H1 (cell line): ENCODE data around the gene CXCR3. TPM values are rescaled to one million over a fixed set of nuclear protein-coding genes. Genes with fewer than 3 reads are reported as not detected.

Experiments
- ASH2L ChIP-seq: fragments of 200-600, 300-600 bp; sonication (generic); IDR thresholded peaks from one replicate; pipeline ENCODE4 v1.7.1; 2017; ENCODE audit warnings: low read length
- BRCA1 ChIP-seq: IDR thresholded peaks from 2 replicates; pipeline ENCODE4 v1.6.1; 2012; ENCODE audit warnings: low read depth, low read length, improper control_type of control experiment
- CBX8 ChIP-seq: fragments of 300-800, 300-1000 bp; sonication (generic); IDR thresholded peaks from 2 replicates; pipeline ENCODE4 v1.7.1; 2016; ENCODE audit warnings: low read depth, low read length, borderline replicate concordance
- CEBPB ChIP-seq: IDR thresholded peaks from 2 replicates; pipeline ENCODE4 v1.6.1; 2012; ENCODE audit warnings: low read depth, low read length
- CHD7 ChIP-seq: fragments of 300-600 bp; sonication (generic); IDR thresholded peaks from 2 replicates; pipeline ENCODE4 v1.7.1; 2012; ENCODE audit warnings: low read length, moderate library complexity, mild to moderate bottlenecking, inconsistent platforms; ENCODE audit not compliant: insufficient replicate concordance
- CTBP2 ChIP-seq: IDR thresholded peaks from 2 replicates; pipeline ENCODE4 v1.7.0; 2011; ENCODE audit warnings: borderline replicate concordance, mild to moderate bottlenecking, moderate library complexity, mixed read lengths, low read length; ENCODE audit not compliant: insufficient read depth, insufficient read length
- EGR1 ChIP-seq: IDR thresholded peaks from 2 replicates; pipeline ENCODE4 v1.6.1; 2011; ENCODE audit warnings: low read depth, low read length, borderline replicate concordance
- EP300 ChIP-seq, 2 experiments: IDR thresholded peaks; 1 replicate in 1 of 2; 2 replicates in 1 of 2; pipeline ENCODE4 v1.6.1; 2011 to 2012; ENCODE audit warnings: low read depth in 2 of 2, low read length in 2 of 2, mild to moderate bottlenecking in 2 of 2, borderline replicate concordance in 1 of 2, inconsistent platforms in 1 of 2, moderate library complexity in 1 of 2
- HDAC2 ChIP-seq, 2 experiments: fragments of 300-600 bp in 1 of 2; sonication (generic) in 1 of 2; IDR thresholded peaks; 2 replicates each; pipeline ENCODE4 v1.6.1; 2011 to 2012; ENCODE audit warnings: low read depth in 2 of 2, low read length in 2 of 2, mild to moderate bottlenecking in 2 of 2, moderate library complexity in 2 of 2, borderline replicate concordance in 1 of 2, inconsistent platforms in 1 of 2
- RXRA ChIP-seq: IDR thresholded peaks from 2 replicates; pipeline ENCODE4 v1.6.1; 2011; ENCODE audit warnings: low read depth, mild to moderate bottlenecking, low read length, moderate library complexity; ENCODE audit not compliant: insufficient read depth
- SP1 ChIP-seq: IDR thresholded peaks from 2 replicates; pipeline ENCODE4 v1.6.1; 2011; ENCODE audit warnings: low read depth, low read length
- polyA plus RNA-seq, 7 experiments: library from polyadenylated mRNA; depleted of rRNA in 3 of 7; stranded (reverse) in 5 of 7; unstranded in 2 of 7; fragments of >200 nt in 5 of 7; fragments of 200-250 nt in 2 of 7; gene quantifications; 1 replicate in 5 of 7; 2 replicates in 1 of 7; 4 replicates in 1 of 7; pipeline versions ENCODE4 v1.2.1 to v1.2.3, GENCODE V29; 2011 to 2013; ENCODE audit warnings: missing spikeins in 2 of 7, mixed read lengths in 2 of 7
- total RNA-seq: library from RNA; stranded (reverse); fragmentation: NEBNext Ultra II Directional; extraction: Animal tissue kit (Norgen Biotek cat#: 25700); gene quantifications from 2 replicates; pipeline ENCODE4 v1.2.1, GENCODE V29; 2021

Gene CXCR3
- total and polyA plus RNA-seq, 2 of the 8 experiments (the other 6 are each of a cell fraction or from before 2014, with no cell fraction given): not detected

- TF ChIP-seq CHD7 (no peak), SP1 (no peak), BRCA1 (no peak), HDAC2 (IDR thresholded peaks at IDR 0.05; ENCODE audit: borderline replicate concordance in 1 of 2, low read depth in 2 of 2, low read length in 2 of 2) (no peak), EGR1 (no peak), CEBPB (no peak), EP300 (IDR thresholded peaks at IDR 0.05; ENCODE audit: borderline replicate concordance in 1 of 2, low read depth in 2 of 2, low read length in 2 of 2) (no peak), ASH2L (no peak), RXRA (no peak), CTBP2 (no peak), CBX8 (no peak)
Measured at GRCh38 chrX:71626576-71626975, 8.3 kb upstream of the CXCR3 start (continued).
